Duodenal mucosa (tissue), 2 donors: ENCODE data around the gene UBAP1L.
A peak's percentile ranks its signal among the peaks of the same experiment; 100 is the strongest.

Source experiments
- H3K27ac ChIP-seq: one replicate; pipeline ENCODE4 v1.7.0; 2013; ENCODE audit warnings: low read depth, low read length
- H3K27me3 ChIP-seq, 2 donors: one replicate each; pipeline ENCODE4 v1.7.0; 2013; ENCODE audit warnings: low read length in 2 of 2, control low read depth in 1 of 2; ENCODE audit not compliant: insufficient read depth in 2 of 2, control insufficient read depth in 1 of 2
- H3K36me3 ChIP-seq, 2 donors: one replicate each; pipeline ENCODE4 v1.7.0; 2013; ENCODE audit warnings: low read length in 2 of 2, control low read depth in 1 of 2; ENCODE audit not compliant: insufficient read depth in 2 of 2, control insufficient read depth in 1 of 2
- H3K4me1 ChIP-seq, 2 donors: one replicate each; pipeline ENCODE4 v1.7.0; 2013; ENCODE audit warnings: low read length in 2 of 2, control low read depth in 1 of 2; ENCODE audit not compliant: insufficient read depth in 2 of 2, control insufficient read depth in 1 of 2
- H3K4me3 ChIP-seq, 2 donors: one replicate each; pipeline ENCODE4 v1.7.0; 2013; ENCODE audit warnings: low read length in 2 of 2, low read depth in 1 of 2
- H3K9ac ChIP-seq, 2 donors: one replicate each; pipeline ENCODE4 v1.7.0; 2013; ENCODE audit warnings: low read length in 2 of 2, low read depth in 1 of 2
- H3K9me3 ChIP-seq, 2 donors: one replicate each; pipeline ENCODE4 v1.7.0; 2013; ENCODE audit warnings: low read length in 2 of 2, control low read depth in 1 of 2; ENCODE audit not compliant: control insufficient read depth in 1 of 2

UBAP1L gene

DNA sequence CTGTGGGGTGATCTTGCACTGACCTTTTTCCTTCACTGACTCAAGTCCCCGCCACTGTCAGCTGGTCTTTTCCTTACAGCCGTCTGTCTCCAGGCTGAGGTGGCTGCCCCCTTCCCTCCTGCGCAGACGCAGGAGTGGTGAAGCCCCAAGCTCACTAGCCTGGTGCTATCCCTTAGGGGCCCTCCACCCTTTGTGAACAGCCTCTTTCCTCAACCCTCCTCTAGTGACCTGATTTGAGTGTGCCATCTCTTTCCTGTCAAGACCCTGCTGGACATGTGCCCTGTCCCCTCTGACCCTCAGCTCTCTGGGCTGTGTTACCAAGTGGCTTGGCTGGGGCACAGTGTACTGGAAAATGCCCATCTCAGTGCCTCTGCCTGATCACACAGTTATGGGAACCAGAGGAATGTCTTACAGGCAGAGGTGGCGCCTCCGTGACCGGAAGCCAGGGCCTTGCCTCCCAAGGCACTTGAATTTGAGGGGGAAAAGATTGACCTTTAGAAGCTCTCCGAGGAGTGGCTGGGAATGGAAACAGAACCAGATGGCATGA, 29.7 kb downstream of the UBAP1L start:
- Histone ChIP-seq H3K27me3 (no peaks in the 10 kb centered on the region), H3K9me3 (no peaks in the 10 kb centered on the region), H3K4me3 (no peak overlapping the region), H3K9ac (no peak overlapping the region), H3K27ac (no peak overlapping the region), H3K4me1 (peaks cover 52 to 73% of the 10 kb centered on the region in 2 donors), H3K36me3 (no peaks in the 10 kb centered on the region)

DNA sequence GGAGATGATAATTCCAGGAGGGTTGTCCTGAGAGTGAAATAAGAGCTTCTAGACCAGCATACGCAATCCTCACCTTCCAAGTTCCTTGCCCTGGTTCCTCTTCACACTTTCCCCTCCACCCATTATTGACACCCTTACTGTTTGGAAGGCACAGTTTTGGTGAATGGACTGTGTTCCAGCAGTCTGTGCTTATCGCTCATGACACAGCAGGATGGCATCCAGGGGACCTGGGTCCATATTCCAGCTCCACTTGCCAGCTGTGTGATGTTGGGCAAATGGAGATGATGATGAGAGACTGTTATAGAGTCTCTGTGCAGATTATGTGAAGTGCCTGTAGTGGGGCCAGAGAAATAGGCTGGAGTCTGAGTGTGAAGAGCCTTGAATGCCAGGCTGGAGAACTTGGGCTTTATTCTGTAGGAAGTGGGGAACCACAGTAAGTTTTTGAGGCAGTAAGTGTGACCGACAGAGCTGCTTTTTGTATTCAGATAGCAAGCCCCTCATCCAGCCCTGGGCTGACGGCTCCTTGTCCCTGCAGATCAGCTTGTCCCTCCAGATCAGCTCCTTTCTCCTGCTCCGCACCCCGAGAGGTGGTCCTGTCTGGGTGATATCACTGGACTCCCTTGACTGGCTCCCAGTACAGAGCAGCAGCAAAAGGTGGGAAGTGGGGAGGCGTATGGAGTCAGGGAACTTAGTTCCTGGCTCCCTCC, 30.3 kb downstream of the UBAP1L start:
- Histone ChIP-seq H3K9ac (no peak overlapping the region), H3K36me3 (no peaks in the 10 kb centered on the region), H3K27me3 (no peaks in the 10 kb centered on the region), H3K4me1 (peaks cover 50 to 68% of the 10 kb centered on the region in 2 donors), H3K9me3 (no peaks in the 10 kb centered on the region), H3K4me3 (no peak overlapping the region), H3K27ac (no peak overlapping the region)

DNA sequence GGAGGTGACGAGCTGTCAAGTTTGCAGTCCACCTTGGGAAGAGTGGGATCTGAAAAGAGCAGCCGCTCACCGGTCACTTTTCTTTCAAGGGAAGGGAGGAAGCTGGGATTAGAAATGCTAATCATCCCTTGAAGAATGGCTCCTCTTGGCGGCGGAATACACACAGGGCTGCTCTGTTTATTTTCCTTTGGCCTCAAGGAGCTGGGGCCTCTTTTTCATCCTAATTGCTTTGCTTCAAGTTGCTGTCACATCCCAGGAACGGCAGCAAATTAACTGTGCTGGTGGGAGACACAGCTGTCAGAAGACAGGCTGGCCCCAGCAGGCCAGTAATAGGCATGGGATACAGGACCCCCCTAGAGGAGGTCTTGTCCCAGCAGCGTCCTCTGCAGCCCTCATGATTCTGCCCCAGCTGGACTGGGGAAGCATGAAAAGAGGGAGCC, 31.7 kb downstream of the UBAP1L start:
- Histone ChIP-seq H3K27ac (no peak overlapping the region), H3K4me1 (peaks cover 36 to 57% of the 10 kb centered on the region in 2 donors), H3K4me3 (no peak overlapping the region), H3K36me3 (no peaks in the 10 kb centered on the region), H3K9me3 (no peaks in the 10 kb centered on the region), H3K9ac (no peak overlapping the region), H3K27me3 (no peaks in the 10 kb centered on the region)

DNA sequence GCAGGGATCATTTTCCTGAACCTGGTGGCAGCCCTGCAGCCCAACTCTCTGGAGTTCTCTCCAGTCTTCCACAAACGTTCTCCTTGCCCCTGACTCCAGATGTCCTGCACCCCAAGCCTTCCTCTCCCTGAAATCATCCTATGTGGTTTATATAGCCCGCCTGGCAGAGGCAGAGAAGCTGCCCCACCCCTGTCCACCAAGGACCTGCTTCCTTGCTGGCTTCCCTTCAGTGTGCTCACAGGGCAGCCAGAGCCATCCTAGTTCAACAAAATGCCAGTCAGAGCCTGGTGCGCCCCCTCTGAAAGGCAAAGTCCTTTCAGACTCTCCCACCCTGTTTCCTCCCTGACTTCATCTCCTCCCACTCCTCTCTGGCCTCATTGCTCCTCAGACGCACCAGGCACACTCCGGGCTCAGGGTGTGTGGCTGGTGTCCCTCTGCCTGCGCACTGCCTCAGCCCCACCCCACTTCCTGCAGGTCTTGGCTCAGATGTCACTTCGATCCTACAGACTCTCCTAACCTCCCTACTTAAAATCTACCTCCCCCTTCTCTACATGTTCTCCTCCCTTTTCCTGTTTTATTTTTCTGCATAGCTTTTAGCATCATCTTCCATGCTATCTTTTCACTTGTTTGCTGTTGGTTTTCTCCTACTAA, 32.6 kb downstream of the UBAP1L start:
- H3K4me3 ChIP-seq: no peak overlapping the region
- peak overlapping the region in 1 of 2 donors; percentile 15 for H3K9ac ChIP-seq
- peaks cover 28 to 51% of the 10 kb centered on the region in 2 donors for H3K4me1 ChIP-seq

DNA sequence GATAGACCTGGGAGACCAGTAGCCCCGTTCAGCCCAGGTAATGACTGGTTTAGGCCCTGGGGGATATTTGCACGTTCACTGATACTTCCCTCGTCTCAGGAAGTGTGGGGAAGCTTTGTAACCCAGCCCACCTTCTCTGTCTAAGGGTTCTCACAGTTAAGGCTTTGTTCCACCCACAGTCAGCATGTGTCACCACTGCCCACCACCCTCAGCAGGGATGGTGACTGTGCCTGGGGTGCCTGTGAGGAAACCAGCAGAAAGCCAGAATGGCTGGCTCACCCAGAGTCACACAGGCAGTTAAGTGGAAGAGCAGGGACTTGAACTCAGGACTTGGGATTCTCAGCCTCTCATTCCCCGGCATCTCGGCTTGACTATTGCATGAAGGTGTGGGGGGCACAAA, 33.2 kb downstream of the UBAP1L start:
- no peak overlapping the region for H3K27ac ChIP-seq
- no peaks in the 10 kb centered on the region for H3K27me3 ChIP-seq
- H3K9me3 ChIP-seq: no peaks in the 10 kb centered on the region
- H3K4me3 ChIP-seq: no peak overlapping the region
- H3K4me1 ChIP-seq: peaks cover 26 to 45% of the 10 kb centered on the region in 2 donors
- H3K9ac ChIP-seq: no peak overlapping the region
- no peaks in the 10 kb centered on the region for H3K36me3 ChIP-seq

More for the DNA sequence above, 32.6 kb downstream of the UBAP1L start:
- Histone ChIP-seq H3K27ac (no peak overlapping the region), H3K36me3 (no peaks in the 10 kb centered on the region), H3K27me3 (no peaks in the 10 kb centered on the region), H3K9me3 (no peaks in the 10 kb centered on the region)

DNA sequence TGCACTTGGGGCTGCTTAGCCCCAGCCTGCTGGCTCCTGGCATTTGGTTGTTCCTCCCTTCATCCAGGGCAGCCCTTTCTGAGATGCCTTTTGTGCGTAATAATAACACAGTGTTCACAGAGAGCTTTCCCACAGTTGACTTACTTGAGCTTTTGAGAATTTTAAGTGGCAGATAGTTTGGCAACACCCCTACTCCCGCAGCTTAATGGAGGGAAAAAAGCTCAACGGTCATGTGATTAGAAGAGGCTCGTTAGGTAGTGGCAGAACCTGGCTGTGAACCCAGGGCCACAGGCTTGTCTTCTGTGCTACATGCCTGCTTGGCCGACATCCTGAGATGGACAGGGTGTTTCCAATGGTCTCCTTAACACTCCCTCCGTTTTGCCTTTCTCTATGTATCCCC, 33.7 kb downstream of the UBAP1L start:
- peaks cover 26 to 45% of the 10 kb centered on the region in 2 donors for H3K4me1 ChIP-seq
- H3K27ac ChIP-seq: no peak overlapping the region
- H3K27me3 ChIP-seq: no peaks in the 10 kb centered on the region
- no peak overlapping the region for H3K9ac ChIP-seq
- H3K9me3 ChIP-seq: no peaks in the 10 kb centered on the region
- H3K4me3 ChIP-seq: no peak overlapping the region
- no peaks in the 10 kb centered on the region for H3K36me3 ChIP-seq

DNA sequence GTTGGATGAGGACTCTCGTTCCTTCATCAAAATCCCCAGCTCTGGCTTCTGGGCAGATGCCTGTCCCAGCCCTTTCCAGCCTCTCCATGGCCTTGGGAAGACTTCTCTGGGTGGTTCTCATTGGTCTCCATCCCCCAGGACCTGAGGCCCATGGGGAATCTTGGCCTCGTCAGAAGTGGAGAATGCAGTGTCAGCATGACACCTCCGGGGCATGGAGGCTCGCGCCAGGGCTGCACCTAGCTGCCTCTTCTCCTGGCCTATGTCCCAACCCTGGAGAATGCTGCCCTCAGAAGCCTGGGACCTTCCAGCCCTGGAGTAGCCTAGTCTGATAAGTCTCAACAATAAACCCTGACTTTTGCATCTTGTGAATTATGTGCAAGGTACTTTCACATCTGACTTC, 35.4 kb downstream of the UBAP1L start:
- no peak overlapping the region for H3K27ac ChIP-seq
- H3K4me3 ChIP-seq: no peak overlapping the region
- no peaks in the 10 kb centered on the region for H3K27me3 ChIP-seq
- no peak overlapping the region for H3K9ac ChIP-seq
- H3K36me3 ChIP-seq: no peaks in the 10 kb centered on the region
- peaks cover 19 to 30% of the 10 kb centered on the region in 2 donors for H3K4me1 ChIP-seq
- no peaks in the 10 kb centered on the region for H3K9me3 ChIP-seq

DNA sequence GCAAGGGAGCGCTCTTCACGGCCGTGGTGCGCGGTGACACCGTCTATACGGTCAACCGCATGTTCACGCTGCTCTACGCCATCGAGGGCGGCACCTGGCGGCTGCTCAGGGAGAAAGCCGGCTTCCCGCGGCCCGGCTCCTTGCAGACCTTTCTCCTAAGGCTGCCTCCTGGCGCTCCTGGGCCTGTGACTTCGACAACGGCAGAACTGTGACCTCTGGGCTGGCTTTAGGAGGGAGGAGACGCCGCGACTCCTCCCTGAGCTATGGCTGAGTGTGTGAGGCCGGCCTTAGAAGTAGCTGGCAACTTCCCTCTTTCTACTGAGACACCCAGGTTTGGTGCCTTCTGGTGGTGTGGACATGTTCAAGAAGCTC, 37.0 kb downstream of the UBAP1L start:
- no peak overlapping the region for H3K4me3 ChIP-seq
- H3K27me3 ChIP-seq: no peaks in the 10 kb centered on the region
- H3K9me3 ChIP-seq: no peaks in the 10 kb centered on the region
- H3K36me3 ChIP-seq: no peaks in the 10 kb centered on the region
- H3K9ac ChIP-seq: peak overlapping the region in 1 of 2 donors; percentile 31
- peaks cover 13 to 16% of the 10 kb centered on the region in 2 donors for H3K4me1 ChIP-seq
- H3K27ac ChIP-seq: no peak overlapping the region

DNA sequence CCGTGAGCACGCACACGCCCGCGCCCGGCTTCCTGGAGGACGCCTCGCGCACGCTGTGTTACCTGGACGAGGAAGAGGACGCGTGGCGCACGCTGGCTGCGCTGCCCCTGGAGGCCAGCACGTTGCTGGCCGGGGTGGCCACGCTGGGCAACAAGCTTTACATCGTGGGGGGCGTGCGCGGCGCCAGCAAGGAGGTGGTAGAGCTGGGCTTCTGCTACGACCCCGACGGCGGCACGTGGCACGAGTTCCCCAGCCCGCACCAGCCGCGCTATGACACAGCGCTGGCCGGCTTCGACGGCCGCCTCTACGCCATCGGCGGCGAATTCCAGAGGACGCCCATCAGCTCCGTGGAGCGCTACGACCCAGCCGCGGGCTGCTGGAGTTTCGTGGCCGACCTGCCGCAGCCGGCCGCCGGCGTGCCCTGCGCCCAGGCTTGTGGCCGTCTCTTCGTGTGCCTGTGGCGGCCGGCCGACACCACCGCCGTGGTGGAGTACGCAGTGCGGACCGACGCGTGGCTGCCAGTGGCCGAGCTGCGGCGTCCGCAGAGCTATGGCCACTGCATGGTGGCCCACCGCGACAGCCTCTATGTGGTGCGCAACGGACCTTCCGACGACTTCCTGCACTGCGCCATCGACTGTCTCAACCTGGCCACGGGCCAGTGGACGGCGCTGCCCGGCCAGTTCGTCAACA, 37.6 kb downstream of the UBAP1L start:
- Histone ChIP-seq H3K27me3 (no peaks in the 10 kb centered on the region), H3K9ac (no peak overlapping the region), H3K27ac (no peak overlapping the region), H3K36me3 (no peaks in the 10 kb centered on the region), H3K4me1 (peaks cover 8 to 11% of the 10 kb centered on the region in 2 donors), H3K4me3 (no peak overlapping the region), H3K9me3 (no peaks in the 10 kb centered on the region)
